Brain microvascular endothelial cell (primary cell): ENCODE data around the gene CLMN.

Source experiments
- DNase-seq: peaks from one replicate; pipeline ENCODE4 v3.0.0-alpha.2; 2020
- H3K27ac ChIP-seq: fragments of 250-450 bp; sonication (Bioruptor Pico); 2 replicates; pipeline ENCODE4 v1.5.1; 2020; ENCODE audit warnings: mild to moderate bottlenecking, moderate library complexity
- H3K27me3 ChIP-seq: fragments of 250-450 bp; sonication (Bioruptor Pico); replicated peaks from 2 replicates; pipeline ENCODE4 v1.5.1; 2020; ENCODE audit warnings: mild to moderate bottlenecking
- H3K36me3 ChIP-seq: fragments of 250-450 bp; sonication (Bioruptor Pico); replicated peaks from 2 replicates; pipeline ENCODE4 v1.5.1; 2020; ENCODE audit warnings: mild to moderate bottlenecking
- H3K4me3 ChIP-seq: 2 replicates; pipeline ENCODE4 v1.5.1; 2011; ENCODE audit warnings: low read depth, mild to moderate bottlenecking, control low read depth, low read length, moderate library complexity
- CTCF ChIP-seq: IDR thresholded peaks from 2 replicates; pipeline ENCODE4 v1.5.1; 2011; ENCODE audit warnings: low read depth, mild to moderate bottlenecking, moderate library complexity, low read length, control low read depth, inconsistent platforms; ENCODE audit errors: missing control alignments
- in situ Hi-C: cut with HindIII; loops from 2 replicates; pipeline ENCODE4 v1.10.0; 2017; ENCODE audit warnings: low sequenced_read_pairs, low pct_ligation_motif_present

The CLMN gene

DNA sequence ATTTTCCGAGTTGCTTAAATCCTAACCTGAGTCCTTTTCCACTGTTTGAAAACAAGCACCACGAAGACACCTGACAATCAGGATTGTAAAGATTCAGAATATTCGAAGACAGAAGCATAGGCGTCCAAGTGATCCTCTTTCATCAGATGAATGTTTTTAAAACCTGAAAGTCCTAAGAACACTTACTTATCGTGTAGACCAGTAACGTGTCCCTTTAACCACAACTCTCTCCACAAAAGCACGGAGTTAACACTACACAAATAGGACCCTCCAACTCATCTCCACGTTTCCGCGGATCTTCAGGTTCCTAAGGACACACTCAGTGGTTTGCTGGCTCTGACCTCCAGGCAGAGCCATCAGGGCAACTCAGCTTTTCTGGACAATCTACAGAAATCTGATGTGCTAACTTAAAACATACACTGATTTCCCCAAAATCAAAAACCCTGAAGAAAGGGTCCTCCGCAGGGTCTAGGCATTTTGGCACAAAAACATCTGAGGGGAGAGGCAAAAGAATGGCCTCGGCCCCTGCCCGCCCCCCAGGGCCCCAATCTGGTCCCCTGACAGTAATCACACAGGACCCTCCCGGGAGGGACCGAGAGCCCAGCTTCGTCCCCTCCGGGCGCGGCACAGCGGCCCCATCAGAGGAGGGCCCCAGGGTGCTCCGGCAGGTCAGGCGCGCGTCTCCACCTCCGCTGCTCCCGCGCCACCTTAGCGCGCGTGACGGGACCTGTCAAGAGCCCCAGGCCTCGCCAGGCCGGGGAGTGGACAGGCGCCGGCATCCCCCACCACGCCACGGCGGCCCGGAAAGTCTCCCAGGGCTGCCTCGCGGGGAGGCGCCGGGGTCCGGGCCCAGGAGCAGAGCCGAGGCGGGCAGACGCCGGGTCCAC is 163.3 kb downstream of the CLMN start:
- Histone ChIP-seq H3K27me3 (no peaks in the 10 kb centered on the region), H3K4me3 (peak overlapping the region; percentile 72), H3K36me3 (no peaks in the 10 kb centered on the region), H3K27ac (peak overlapping the region; percentile 91)
- DNase-seq, result peak; percentile 18
- in situ Hi-C loops, result no loop called here
- no peak for TF ChIP-seq CTCF

GRCh38 chr14:95155045-95155444 is 164.7 kb downstream of the CLMN start:
- H3K27ac ChIP-seq, result no peak overlapping the region
- H3K4me3 ChIP-seq, result no peak overlapping the region
- H3K27me3 ChIP-seq, result no peaks in the 10 kb centered on the region
- no peak for TF ChIP-seq CTCF
- no peaks in the 10 kb centered on the region for H3K36me3 ChIP-seq
- in situ Hi-C loops, result no loop called here
- no peak for DNase-seq

- no peak overlapping the region for H3K27ac ChIP-seq
- H3K4me3 ChIP-seq, result no peak overlapping the region
- TF ChIP-seq CTCF, result no peak
- no peaks in the 10 kb centered on the region for H3K27me3 ChIP-seq
- in situ Hi-C loops, result no loop called here
- H3K36me3 ChIP-seq, result no peaks in the 10 kb centered on the region
- no peak for DNase-seq
Observed at GRCh38 chr14:95153866-95154265, 165.8 kb downstream of the CLMN start.

- Histone ChIP-seq H3K36me3 (no peaks in the 10 kb centered on the region), H3K4me3 (no peak overlapping the region), H3K27ac (no peak overlapping the region), H3K27me3 (no peaks in the 10 kb centered on the region)
- no peak for DNase-seq
- no peak for TF ChIP-seq CTCF
- in situ Hi-C loops, result no loop called here
Observed at GRCh38 chr14:95151561-95151960, 168.1 kb downstream of the CLMN start.

DNA sequence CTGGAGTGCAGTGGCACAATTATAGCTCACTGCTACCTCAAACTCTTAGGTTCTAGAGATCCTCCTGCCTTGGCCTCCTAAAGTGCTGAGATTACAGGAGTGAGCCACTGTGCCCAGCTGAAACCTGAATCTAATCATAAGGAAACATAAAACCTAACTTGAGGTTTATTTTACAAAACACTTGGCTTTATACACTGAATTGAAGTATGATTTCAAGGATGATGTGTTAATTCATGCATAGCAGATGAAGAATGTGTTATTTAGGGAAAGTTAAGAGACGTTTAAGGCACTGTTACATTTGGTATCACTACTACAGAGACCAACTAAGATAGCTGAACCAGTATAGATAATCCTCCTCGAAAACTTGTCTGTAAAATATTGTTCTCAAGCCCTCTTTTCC is 168.8 kb downstream of the CLMN start:
- no peak for TF ChIP-seq CTCF
- in situ Hi-C loops, result no loop called here
- H3K36me3 ChIP-seq, result no peaks in the 10 kb centered on the region
- DNase-seq, result no peak
- H3K4me3 ChIP-seq, result no peak overlapping the region
- H3K27me3 ChIP-seq, result no peaks in the 10 kb centered on the region
- no peak overlapping the region for H3K27ac ChIP-seq

GRCh38 chr14:95149441-95149840 is 170.3 kb downstream of the CLMN start:
- H3K27me3 ChIP-seq, result no peaks in the 10 kb centered on the region
- TF ChIP-seq CTCF, result no peak
- H3K36me3 ChIP-seq, result no peaks in the 10 kb centered on the region
- H3K4me3 ChIP-seq, result no peak overlapping the region
- DNase-seq, result no peak
- H3K27ac ChIP-seq, result no peak overlapping the region
- in situ Hi-C loops, result no loop called here
